ENCODE results near the gene RAP1GAP2. TPM values are rescaled to one million over a fixed set of nuclear protein-coding genes. Genes with fewer than 3 reads are reported as not detected.

RAP1GAP2 gene
- total RNA-seq, 6 donors from 2014 or later, result 6.3 to 19.4 (median 13.6) TPM

DNA sequence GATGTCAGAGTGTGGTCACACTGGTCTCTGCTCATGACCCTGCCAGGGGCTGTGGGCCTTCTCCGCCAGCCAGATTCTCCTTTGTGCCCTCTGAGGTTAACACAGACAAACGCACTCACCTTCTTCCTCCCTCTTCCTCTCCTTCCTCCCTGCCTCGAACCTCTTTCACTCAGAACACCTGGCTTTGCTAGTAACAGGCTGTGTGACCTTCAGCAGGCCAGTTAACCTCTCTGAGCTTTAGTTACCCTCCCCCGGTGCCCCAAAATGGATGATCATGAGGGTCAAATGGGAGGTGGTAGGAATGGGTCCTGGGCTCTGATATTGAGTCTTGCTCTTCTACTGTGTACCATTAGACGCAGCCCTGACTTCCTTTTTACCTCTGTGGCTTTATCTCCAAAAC is 140.1 kb downstream of the RAP1GAP2 start:
- H3K36me3 ChIP-seq, result no peaks in the 10 kb centered on the region
- no peak overlapping the region for H3K4me3 ChIP-seq
- no peaks in the 10 kb centered on the region for H3K9me3 ChIP-seq
- no peak overlapping the region for H3K27ac ChIP-seq
- TF ChIP-seq EP300 (IDR thresholded peaks at IDR 0.05), result no peak
- no peak for TF ChIP-seq POLR2A (IDR thresholded peaks at IDR 0.05)
- TF ChIP-seq POLR2AphosphoS5 (IDR thresholded peaks at IDR 0.05), result no peak
- TF ChIP-seq CTCF (IDR thresholded peaks at IDR 0.05), result no peak
- no peak for ATAC-seq (ENCODE audit: low FRiP score in 2 of 2)
- no peaks in the 10 kb centered on the region for H3K4me1 ChIP-seq
- WGBS, 2 donors, result 62 to 71% methylated on average over 5 of the region's 5 CpGs
- DNase-seq, result no peak
- H3K27me3 ChIP-seq, result no peaks in the 10 kb centered on the region

- TF ChIP-seq POLR2A (IDR thresholded peaks at IDR 0.05) (no peak), EP300 (IDR thresholded peaks at IDR 0.05) (no peak), CTCF (IDR thresholded peaks at IDR 0.05) (no peak), POLR2AphosphoS5 (IDR thresholded peaks at IDR 0.05) (no peak)
- H3K27ac ChIP-seq, result no peak overlapping the region
- no peaks in the 10 kb centered on the region for H3K4me1 ChIP-seq
- no peaks in the 10 kb centered on the region for H3K27me3 ChIP-seq
- no peak for ATAC-seq (ENCODE audit: low FRiP score in 2 of 2)
- no peak overlapping the region for H3K4me3 ChIP-seq
- no peak for DNase-seq
- WGBS, 2 donors, result 77 to 82% methylated on average over 7 of the region's 7 CpGs
- H3K36me3 ChIP-seq, result no peaks in the 10 kb centered on the region
- no peaks in the 10 kb centered on the region for H3K9me3 ChIP-seq
Observed at GRCh38 chr17:2936771-2937321, 140.6 kb downstream of the RAP1GAP2 start.

DNA sequence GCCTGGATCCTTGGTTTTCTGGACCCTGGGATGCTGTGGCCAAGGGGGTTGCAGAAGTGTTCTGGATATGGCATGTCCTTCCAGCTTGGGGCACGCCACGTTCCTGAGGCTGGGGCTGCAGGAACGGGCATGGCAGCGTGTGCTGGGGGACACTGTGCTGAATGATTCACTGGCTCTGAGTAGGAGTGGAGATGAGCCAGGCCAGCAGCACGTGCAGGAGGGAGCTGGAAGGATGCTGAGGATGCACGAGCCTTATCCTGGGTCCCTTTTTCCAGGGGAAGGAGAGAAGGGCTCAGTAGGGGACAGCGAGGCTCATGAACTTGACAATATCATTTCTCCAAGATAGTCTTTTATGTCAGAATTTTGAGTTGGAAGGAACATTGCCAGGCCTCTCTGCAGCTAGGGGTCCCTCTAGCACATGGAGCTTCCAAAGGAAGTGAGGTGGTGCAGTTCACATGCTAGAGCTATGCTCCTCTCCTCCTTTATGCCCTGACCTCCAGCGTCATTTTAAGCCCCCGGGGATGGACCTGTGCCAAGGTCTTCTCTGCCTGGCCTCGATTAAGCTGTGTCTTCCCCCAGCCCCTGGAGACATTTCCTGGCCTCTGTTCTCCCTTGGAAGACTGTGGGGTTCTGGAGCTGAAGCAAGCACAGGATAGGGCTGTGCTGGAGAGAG is 141.2 kb downstream of the RAP1GAP2 start:
- H3K27ac ChIP-seq, result no peak overlapping the region
- WGBS, 2 donors, result 63 to 68% methylated on average over 5 to 10 of the region's 10 CpGs
- H3K27me3 ChIP-seq, result no peaks in the 10 kb centered on the region
- H3K9me3 ChIP-seq, result no peaks in the 10 kb centered on the region
- DNase-seq (no peak), ATAC-seq (ENCODE audit: low FRiP score in 2 of 2) (no peak)
- no peaks in the 10 kb centered on the region for H3K4me1 ChIP-seq
- no peaks in the 10 kb centered on the region for H3K36me3 ChIP-seq
- H3K4me3 ChIP-seq, result no peak overlapping the region
- TF ChIP-seq POLR2AphosphoS5 (IDR thresholded peaks at IDR 0.05), result no peak

DNA sequence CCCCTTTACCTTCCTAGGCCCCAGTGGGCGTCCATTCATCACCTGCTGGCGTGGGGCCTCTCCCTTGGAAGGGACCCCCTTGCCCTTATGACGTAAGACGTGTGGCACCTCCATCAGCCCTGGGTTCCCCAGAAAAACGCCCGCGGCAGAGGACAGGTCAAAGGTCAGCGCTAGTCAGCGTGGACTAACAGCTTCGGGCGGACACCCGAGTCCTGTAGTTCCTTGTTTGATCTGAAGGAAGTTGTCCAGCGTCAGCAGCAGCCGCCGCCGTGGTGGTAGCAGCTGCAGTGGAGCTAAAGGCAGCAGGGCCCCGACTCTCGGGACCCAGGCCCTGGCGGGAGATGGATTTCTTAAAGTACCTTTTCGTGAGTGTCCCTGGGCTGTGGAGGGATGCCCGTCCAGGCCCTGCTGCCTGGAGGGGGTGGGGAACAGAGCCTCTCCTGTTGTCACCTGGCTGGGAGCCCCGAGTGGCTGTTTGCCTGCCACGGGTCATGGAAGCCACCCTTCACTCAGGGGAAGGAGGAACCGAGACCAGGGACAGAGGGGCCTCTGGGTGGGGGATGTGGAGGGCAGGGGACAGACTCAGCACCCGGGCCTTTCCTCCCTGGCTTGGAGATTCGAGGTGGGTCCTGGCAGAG is 143.6 kb downstream of the RAP1GAP2 start:
- Histone ChIP-seq H3K27me3 (no peaks in the 10 kb centered on the region), H3K36me3 (no peaks in the 10 kb centered on the region), H3K9me3 (no peaks in the 10 kb centered on the region), H3K4me3 (no peak overlapping the region), H3K4me1 (no peaks in the 10 kb centered on the region), H3K27ac (no peak overlapping the region)
- TF ChIP-seq POLR2A (IDR thresholded peaks at IDR 0.05), result no peak
- no peak for TF ChIP-seq EP300 (IDR thresholded peaks at IDR 0.05)
- TF ChIP-seq POLR2AphosphoS5 (IDR thresholded peaks at IDR 0.05), result no peak
- no peak for TF ChIP-seq CTCF (IDR thresholded peaks at IDR 0.05)
- DNase-seq (peak in 1 of 2 donors; percentile 73), ATAC-seq (ENCODE audit: low FRiP score in 2 of 2) (peak in 1 of 2 donors; percentile 41)
- WGBS, 2 donors, result 59 to 65% methylated on average over 17 to 26 of the region's 26 CpGs

- Histone ChIP-seq H3K4me3 (no peak overlapping the region), H3K36me3 (no peaks in the 10 kb centered on the region), H3K4me1 (no peaks in the 10 kb centered on the region), H3K27me3 (no peaks in the 10 kb centered on the region), H3K27ac (no peak overlapping the region), H3K9me3 (no peaks in the 10 kb centered on the region)
- DNase-seq (peak in 1 of 2 donors; percentile 63), ATAC-seq (ENCODE audit: low FRiP score in 2 of 2) (peak in 1 of 2 donors; percentile 19)
- no peak for TF ChIP-seq EP300 (IDR thresholded peaks at IDR 0.05)
- WGBS, 2 donors, result 67 to 69% methylated on average over 7 to 15 of the region's 15 CpGs
Observed at GRCh38 chr17:2940352-2940751, 144.1 kb downstream of the RAP1GAP2 start.
